Stimulated activated CD8-positive, alpha-beta memory T cell treated with anti-CD3 and anti-CD28 coated beads, Interleukin-15, amount 100 ng/mL, for 24 hours (primary cell): Measurements from ENCODE around the gene TRIM17.

Experiments
- DNase-seq: peaks from one replicate; pipeline ENCODE4 v3.0.0-alpha.2; 2020; ENCODE audit warnings: low read depth

TRIM17 gene

GRCh38 chr1:228366866-228367741 is 49.6 kb downstream of the TRIM17 start:
- no peak for DNase-seq

DNA sequence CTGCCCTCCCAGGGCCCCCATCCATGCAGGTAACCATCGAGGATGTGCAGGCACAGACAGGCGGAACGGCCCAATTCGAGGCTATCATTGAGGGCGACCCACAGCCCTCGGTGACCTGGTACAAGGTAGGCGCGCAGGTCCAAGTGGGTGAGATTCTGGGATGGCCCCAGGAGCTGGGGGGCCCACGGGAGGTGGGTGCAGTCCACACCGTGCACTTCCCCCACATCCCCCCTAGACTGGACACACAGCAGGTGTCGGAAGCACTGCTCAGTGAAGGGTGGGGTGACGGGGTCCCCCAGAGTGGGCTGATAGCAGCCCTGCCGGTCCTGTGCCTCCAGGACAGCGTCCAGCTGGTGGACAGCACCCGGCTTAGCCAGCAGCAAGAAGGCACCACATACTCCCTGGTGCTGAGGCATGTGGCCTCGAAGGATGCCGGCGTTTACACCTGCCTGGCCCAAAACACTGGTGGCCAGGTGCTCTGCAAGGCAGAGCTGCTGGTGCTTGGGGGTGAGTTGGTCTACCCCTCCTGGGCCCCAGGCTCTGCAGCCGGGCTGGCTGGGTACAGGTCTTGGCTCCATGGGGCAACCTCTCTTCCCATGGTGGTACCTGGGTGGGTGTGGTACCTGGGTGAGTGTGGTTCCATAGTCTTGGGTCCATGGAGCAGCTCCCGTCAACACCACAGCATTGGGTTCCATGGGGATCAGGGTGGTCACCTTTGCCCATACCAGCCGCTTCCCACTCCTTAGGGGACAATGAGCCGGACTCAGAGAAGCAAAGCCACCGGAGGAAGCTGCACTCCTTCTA is 50.4 kb downstream of the TRIM17 start:
- DNase-seq: no peak

- DNase-seq: no peak
Measured at GRCh38 chr1:228365271-228366061, 51.2 kb downstream of the TRIM17 start.

DNA sequence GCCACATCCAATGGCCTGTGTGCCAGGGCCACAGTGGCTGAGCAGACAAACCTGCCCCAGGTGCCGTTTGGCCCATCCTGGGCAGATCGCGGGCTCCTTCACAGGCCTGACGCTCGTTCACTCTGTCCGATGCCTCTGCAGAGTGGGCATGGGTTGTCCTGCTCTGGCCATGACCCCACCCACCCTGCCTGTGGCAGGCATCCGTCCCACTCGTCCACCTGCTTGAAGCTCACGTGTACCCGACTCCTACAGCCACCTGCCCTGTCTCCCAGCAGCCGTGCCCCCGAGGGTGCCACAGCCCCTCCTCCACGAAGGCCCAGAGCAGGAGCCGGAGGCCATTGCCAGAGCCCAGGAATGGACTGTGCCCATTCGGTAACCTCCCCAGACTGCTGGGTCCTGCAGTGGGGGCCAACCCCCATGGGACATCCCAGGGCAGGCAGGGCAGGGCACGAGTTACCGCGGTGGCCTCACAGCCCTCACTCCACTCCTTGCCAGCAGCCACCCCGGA is 51.9 kb downstream of the TRIM17 start:
- DNase-seq: no peak

- DNase-seq: no peak
Measured at GRCh38 chr1:228364068-228364705, 52.5 kb downstream of the TRIM17 start.

GRCh38 chr1:228363686-228364067 is 53.0 kb downstream of the TRIM17 start:
- no peak for DNase-seq

- DNase-seq: no peak
Measured at GRCh38 chr1:228362884-228363450, 53.7 kb downstream of the TRIM17 start.

- no peak for DNase-seq
Measured at GRCh38 chr1:228362141-228362883, 54.3 kb downstream of the TRIM17 start.

DNA sequence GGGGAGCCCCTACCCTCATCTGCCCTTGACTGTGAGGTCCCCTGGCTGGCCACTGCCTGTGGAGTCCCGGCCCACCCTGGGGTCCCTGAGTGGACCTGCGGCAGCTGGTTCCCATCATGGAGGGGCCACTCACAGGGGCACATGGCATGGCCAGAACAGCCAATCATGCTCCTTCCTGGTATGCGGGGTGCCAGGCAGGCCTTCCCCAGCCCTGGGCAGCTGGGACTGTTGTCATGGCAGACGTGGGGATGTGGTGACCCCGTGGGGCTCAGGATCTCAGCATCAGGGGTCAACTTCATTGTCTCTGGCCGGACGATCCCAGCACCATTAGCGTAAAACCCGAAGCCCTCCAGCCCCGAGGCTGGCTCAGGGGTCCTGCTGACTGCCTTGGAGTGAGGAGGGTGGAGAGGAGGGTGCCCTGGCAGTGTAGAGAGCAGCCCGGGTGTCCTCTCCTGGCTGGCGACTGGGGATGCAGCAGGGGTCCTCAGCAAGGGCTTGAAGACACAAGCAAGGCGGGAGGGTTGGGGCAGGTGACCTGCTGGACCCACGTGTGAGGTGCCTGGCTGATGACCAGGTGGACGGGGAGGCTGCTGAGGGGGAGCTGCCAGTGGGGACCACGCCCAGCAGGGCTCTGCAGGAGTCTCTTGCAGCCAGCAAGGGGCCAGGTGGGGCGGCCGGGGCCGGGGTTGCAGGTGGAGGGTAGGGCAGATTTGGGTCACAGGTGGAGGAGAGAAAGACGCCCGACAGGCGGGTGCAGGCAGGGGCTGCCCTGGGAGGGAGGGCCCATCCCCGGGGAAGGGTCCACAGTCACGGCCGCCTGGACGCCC is 55.1 kb downstream of the TRIM17 start:
- DNase-seq: no peak

DNA sequence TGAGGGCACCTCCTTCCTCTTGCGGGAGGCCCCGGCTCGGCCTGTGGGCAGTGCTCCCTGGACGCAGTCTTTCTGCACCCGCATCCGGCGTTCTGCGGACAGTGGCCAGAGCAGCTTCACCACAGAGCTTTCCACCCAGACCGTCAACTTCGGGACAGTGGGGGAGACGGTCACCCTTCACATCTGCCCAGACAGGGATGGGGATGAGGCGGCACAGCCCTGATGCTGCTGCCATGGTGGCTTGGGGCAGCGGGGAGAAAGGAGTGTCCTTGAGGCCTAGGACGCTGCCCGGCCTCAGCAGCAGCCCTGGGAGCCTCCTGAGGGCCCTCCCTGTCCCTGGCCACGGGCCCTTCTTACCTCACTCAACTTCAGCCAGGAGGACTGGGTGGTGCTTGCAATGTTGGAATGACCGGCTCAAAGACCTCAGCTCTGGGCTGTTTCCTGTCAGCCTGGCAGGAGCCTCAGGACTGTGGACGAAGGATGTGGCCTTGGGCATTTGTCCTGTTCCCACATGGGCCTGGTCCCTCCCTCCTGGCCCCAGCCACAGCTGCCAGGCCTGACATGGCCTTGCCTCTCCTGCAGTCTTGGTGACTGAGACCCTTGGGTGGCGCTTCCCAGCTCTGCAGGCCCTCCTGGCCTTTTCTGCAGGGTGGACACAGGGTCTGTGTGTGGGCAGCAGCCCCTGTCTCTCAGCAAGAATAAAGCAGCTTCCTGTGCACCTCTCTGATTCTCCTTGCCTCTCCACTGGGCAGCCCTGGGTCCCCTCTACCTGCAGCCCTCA is 55.9 kb downstream of the TRIM17 start:
- no peak for DNase-seq

- no peak for DNase-seq
Measured at GRCh38 chr1:228359613-228360532, 56.8 kb downstream of the TRIM17 start.

DNA sequence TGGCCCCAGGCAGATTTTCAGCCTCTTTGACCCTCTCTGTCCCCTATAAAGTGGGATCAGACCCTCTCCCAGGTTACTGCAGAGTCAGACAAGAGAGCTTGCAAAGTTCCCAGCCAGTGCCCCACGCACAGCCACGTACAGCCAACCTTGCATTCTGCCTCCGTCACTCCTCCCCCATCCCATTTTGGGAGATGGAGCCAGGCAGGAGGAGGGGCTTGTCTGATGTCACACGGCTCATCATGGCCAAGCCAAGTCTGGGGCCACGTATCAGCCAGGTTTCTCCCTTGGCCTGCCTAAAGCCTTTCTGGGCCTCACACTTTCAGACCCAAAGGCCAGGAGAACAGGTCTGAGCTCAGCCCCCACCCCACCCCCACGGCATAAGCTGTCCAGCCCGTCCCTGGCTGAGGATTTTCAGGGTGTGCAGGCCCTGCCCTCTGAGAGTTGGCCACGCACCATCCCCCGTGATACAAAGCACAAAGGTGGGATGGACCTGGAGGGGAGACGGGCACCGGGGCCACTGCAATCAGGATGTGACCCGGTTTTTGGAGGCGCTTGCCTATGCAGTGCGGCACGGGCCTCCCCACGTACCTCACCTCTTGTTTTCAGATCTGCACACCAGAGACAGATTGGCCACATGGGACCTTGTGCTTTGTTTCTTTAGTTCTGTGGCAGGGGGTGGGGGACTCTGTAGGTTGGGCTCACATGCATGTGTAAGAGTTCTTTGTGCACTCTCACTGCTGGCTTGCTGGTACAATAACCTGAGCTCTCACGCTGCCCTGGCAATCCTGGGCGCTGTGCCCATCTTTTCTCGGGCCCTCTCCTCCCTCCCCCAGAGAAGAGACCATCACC is 57.7 kb downstream of the TRIM17 start:
- no peak for DNase-seq

- DNase-seq: no peak
Measured at GRCh38 chr1:228358039-228358763, 58.5 kb downstream of the TRIM17 start.
